ENCODE measurements around the gene PPP1R3C.

DNA sequence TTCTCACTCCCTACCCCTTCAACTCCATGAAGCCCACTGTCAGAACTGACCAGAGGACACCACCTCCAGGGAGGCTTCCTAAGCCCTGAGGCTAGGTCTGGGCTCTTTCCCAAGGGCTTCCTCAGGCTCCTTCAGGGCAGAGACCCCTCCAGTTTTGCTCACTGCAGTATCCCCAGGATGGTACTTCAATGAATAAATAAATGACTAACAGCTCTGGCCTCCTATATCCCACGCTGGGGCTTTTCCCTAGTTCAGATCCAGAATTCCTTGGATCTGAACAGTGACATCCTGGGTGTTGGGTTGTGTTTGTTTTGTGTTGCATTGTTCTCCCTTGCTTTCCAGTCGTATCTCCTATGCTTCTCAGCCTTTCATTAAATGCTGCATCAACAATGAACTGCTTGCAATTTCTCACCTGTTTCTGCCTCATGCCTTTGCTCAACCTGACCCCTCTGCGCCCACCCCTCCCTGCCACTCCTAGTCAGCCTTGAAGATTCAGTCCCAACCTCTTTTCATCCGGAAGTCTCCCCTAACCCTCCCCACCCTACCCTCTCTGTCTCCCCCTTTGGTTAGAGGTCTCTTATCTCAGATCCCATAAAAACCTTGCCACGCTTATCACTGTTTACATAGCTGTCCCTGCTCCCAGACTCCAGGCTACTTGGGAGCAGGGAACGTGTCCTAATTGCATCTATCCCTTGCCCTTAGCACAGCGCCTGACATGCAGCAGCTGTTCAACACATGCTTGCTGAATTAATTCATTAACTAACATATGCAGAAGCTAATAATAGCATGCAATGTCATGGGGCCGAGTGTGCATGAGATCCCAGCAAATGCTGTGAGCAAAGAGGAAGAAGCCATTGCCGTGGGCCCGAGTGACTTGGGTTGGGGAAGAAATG is 41.7 kb downstream of the PPP1R3C start:
- TF ChIP-seq POLR2A (IDR thresholded peaks at IDR 0.05) = no peak
- TF ChIP-seq, protein P1, sequence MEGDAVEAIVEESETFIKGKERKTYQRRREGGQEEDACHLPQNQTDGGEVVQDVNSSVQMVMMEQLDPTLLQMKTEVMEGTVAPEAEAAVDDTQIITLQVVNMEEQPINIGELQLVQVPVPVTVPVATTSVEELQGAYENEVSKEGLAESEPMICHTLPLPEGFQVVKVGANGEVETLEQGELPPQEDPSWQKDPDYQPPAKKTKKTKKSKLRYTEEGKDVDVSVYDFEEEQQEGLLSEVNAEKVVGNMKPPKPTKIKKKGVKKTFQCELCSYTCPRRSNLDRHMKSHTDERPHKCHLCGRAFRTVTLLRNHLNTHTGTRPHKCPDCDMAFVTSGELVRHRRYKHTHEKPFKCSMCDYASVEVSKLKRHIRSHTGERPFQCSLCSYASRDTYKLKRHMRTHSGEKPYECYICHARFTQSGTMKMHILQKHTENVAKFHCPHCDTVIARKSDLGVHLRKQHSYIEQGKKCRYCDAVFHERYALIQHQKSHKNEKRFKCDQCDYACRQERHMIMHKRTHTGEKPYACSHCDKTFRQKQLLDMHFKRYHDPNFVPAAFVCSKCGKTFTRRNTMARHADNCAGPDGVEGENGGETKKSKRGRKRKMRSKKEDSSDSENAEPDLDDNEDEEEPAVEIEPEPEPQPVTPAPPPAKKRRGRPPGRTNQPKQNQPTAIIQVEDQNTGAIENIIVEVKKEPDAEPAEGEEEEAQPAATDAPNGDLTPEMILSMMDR (IDR thresholded peaks at IDR 0.05) = no peak

Data from uterus (tissue), 2 donors.